Measurements from ENCODE around the gene MARVELD3. TPM values are rescaled to one million over a fixed set of nuclear protein-coding genes. Genes with fewer than 3 reads are reported as not detected.
"Not testable (repeated sequence)": the region's sequence is repeated elsewhere in the genome, so short reads cannot be mapped to it uniquely, and the experiment has no call there.

MARVELD3 gene
- 10 to 100 TPM; 29.5 to 96.6 (median 40.6) TPM for polyA plus RNA-seq
- long read RNA-seq, donor 1: 0 reads
- long read RNA-seq, donor 2, transcript MARVELD3-202 (3 exons, 2,214 nt): major isoform, 11 of 28 reads
- long read RNA-seq, donor 2, partial matches to known transcripts: 13 of 28 reads
- long read RNA-seq, donor 2, other reads (novel, unspliced or antisense): 0 of 28 reads
- long read RNA-seq, donor 3, transcript MARVELD3-202 (3 exons, 2,214 nt): major isoform, 9 of 17 reads
- long read RNA-seq, donor 3, partial matches to known transcripts: 0 of 17 reads
- long read RNA-seq, donor 3, other reads (novel, unspliced or antisense): 0 of 17 reads
- long read RNA-seq, donor 4, partial matches to known transcripts: 0 of 1 reads
- long read RNA-seq, donor 4, other reads (novel, unspliced or antisense): 0 of 1 reads
- long read RNA-seq, donor 5, transcript MARVELD3-202 (3 exons, 2,214 nt): major isoform, 8 of 12 reads
- long read RNA-seq, donor 5, partial matches to known transcripts: 0 of 12 reads
- long read RNA-seq, donor 5, other reads (novel, unspliced or antisense): 0 of 12 reads
- long read RNA-seq, donor 6, transcript MARVELD3-202 (3 exons, 2,214 nt): major isoform, 8 of 36 reads
- long read RNA-seq, donor 6, transcript MARVELD3-201 (3 exons, 2,912 nt): major isoform, 8 of 36 reads
- long read RNA-seq, donor 6, partial matches to known transcripts: 17 of 36 reads
- long read RNA-seq, donor 6, other reads (novel, unspliced or antisense): 0 of 36 reads
- long read RNA-seq, donor 7: 0 reads
- long read RNA-seq, donor 8, partial matches to known transcripts: 0 of 1 reads
- long read RNA-seq, donor 8, other reads (novel, unspliced or antisense): 0 of 1 reads
- long read RNA-seq, donor 9, transcript MARVELD3-202 (3 exons, 2,214 nt): major isoform, 6 of 10 reads
- long read RNA-seq, donor 9, partial matches to known transcripts: 0 of 10 reads
- long read RNA-seq, donor 9, other reads (novel, unspliced or antisense): 0 of 10 reads
- long read RNA-seq, donor 10, transcript MARVELD3-202 (3 exons, 2,214 nt): major isoform, 8 of 14 reads
- long read RNA-seq, donor 10, transcript MARVELD3-201 (3 exons, 2,912 nt): minor isoform, 5 of 14 reads
- long read RNA-seq, donor 10, partial matches to known transcripts: 0 of 14 reads
- long read RNA-seq, donor 10, other reads (novel, unspliced or antisense): 0 of 14 reads

DNA sequence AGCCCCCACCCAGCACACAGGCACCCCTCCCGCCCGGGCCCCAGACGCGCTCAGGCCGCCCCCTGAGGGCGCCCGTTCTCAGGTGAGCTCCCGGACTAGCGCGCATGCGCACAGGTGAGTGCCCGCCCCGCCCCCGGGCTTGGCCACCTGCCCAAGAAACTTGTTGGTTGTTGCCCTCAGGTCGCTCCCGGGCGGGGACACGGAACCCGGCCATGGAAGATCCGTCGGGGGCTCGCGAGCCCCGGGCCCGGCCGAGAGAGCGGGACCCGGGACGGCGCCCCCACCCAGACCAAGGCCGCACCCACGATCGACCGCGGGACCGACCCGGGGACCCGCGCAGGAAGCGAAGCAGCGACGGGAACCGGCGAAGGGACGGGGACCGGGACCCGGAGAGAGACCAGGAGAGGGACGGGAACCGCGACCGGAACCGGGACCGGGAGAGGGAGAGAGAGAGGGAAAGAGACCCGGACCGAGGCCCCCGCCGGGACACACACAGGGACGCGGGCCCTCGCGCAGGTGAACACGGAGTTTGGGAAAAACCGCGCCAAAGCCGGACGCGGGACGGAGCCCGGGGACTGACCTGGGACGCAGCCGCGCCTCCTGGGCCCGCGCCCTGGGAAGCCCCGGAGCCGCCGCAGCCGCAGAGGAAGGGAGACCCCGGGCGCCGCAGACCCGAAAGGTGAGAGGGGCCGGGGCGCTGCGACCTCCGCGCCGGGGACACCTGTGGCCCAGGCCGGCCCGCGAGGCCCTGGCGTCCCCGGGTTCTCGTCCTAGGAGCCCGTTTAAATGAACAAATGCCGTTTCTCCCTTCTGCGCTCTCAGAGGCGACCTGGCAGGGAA is at the start of gene MARVELD3:
TSS of gene MARVELD3 (plus strand) at position 167 of the 840 bp plus-strand sequence. CDS start at position 213, 46 bp downstream.
- peak; percentile 89 to 97 for DNase-seq
- 1 to 3% (median 2%) methylated on average over 63 to 98 of the region's 98 CpGs for WGBS, 3 donors
- FAIRE-seq: no peak
- H3K4me1 ChIP-seq (ENCODE audit: control insufficient read depth in 3 of 3, insufficient read depth in 2 of 3, low read depth in 1 of 3, low read length in 2 of 3): peaks cover 2 to 13% (median 5%) of the 10 kb centered on the region in 3 donors
- peaks cover 0 to 5% (median 5%) of the 10 kb centered on the region in 3 donors for H3K27me3 ChIP-seq (ENCODE audit: control insufficient read depth in 3 of 3, insufficient read depth in 3 of 3, low read length in 3 of 3)
- H3K36me3 ChIP-seq (ENCODE audit: control insufficient read depth in 3 of 3, insufficient read depth in 2 of 3, low read depth in 1 of 3, low read length in 3 of 3): peaks cover 0 to 29% (median 2%) of the 10 kb centered on the region in 3 donors
- no peaks in the 10 kb centered on the region for H3K9me3 ChIP-seq (ENCODE audit: control insufficient read depth in 2 of 2, insufficient read depth in 1 of 2, low read depth in 1 of 2, low read length in 1 of 2)
- H3K27ac ChIP-seq (ENCODE audit: low read depth in 1 of 3, low read length in 2 of 3): peak within 1 kb of the TSS; percentile 83 to 97 (median 95)
- H3K4me3 ChIP-seq (ENCODE audit: low read depth in 1 of 3, low read length in 3 of 3): peak within 1 kb of the TSS; percentile 56 to 94 (median 84)

DNA sequence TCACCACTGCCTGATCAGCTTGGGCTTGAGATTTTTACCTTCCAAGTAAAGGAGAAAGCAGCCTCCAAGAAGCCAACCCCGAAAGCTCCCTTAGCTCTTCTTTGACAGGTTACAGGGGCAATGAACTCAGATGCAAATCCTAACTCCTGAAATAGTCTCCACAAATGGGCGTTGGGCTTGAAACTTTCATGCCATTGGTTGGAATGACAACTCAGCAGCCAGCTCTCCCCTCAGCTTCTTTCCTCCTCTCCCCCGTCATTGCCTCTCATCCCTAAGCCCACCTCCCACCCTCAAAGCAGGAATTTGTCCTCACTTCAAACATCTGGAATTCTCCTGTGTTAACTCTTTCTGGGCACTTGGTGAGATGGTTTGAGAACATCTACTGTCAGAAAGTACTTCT is 49.0 kb upstream of the MARVELD3 start, which contains the start of gene TAT:
TSS of gene TAT (minus strand) at position 122 of the 400 bp plus-strand sequence. CDS start 677 bp downstream, outside the sequence.
- Histone ChIP-seq H3K9me3 (ENCODE audit: control insufficient read depth in 2 of 2, insufficient read depth in 1 of 2, low read depth in 1 of 2, low read length in 1 of 2) (no peaks in the 10 kb centered on the region), H3K27ac (ENCODE audit: low read depth in 1 of 3, low read length in 2 of 3) (no peak within 1 kb of the TSS), H3K4me1 (ENCODE audit: control insufficient read depth in 3 of 3, insufficient read depth in 2 of 3, low read depth in 1 of 3, low read length in 2 of 3) (peaks cover 0 to 11% (median under 1%) of the 10 kb centered on the region in 3 donors), H3K4me3 (ENCODE audit: low read depth in 1 of 3, low read length in 3 of 3) (no peak within 1 kb of the TSS), H3K27me3 (ENCODE audit: control insufficient read depth in 3 of 3, insufficient read depth in 3 of 3, low read length in 3 of 3) (peaks cover 0 to 7% (median 5%) of the 10 kb centered on the region in 3 donors), H3K36me3 (ENCODE audit: control insufficient read depth in 3 of 3, insufficient read depth in 2 of 3, low read depth in 1 of 3, low read length in 3 of 3) (no peaks in the 10 kb centered on the region)
- no peak for FAIRE-seq
- no peak for DNase-seq
- 29 to 37% (median 33%) methylated on average over 3 of the region's 3 CpGs for WGBS, 3 donors

DNA sequence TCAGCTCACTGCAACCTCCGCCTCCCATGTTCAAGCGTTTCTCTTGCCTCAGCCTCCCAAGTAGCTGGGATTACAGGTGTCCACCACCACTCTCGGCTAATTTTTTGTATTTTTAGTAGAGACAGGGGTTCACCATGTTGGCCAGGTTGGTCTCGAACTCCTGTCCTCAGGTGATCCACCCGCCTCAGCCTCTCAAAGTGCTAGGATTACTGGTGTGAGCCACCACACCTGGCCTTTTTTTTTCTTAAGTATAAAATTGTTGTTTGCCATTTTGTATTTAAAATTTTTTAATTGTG is 43.5 kb upstream of the MARVELD3 start:
- H3K27ac ChIP-seq (ENCODE audit: low read depth in 1 of 3, low read length in 2 of 3); FAIRE-seq: not testable (repeated sequence)

DNA sequence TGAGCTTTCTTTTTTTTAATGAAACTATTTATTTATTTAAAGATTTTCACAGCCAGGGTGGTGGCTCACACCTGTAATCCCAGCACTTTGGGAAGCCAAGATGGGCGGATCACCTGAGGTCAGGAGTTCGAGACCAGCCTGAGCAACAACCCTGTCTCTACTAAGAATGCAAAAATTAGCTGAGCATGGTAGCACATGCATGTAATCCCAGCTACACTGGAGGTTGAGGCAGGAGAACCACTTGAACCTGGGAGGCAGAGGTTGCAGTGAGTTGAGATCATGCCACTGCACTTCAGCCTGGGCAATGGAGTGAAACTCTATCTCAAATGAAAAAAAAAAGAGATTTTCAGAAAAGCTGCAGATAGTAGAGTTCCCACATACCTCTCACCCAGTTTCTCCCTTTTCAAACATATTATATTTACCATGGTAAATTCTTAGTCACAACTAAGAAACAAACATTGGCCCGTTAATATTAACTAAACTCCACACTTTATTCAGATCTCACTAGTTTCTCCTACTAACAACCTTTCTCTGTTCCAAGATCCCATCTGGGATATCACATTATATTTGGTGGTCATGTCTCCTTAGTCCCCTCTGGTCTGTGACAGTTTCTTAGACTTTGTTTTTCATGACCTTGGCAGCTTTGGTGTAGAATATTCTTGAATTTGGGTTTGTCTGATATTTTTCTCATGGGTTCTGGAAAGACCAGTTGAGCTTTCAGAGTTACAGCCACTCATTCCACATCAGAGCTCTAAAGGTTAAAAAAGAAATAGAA is 41.3 kb upstream of the MARVELD3 start:
- WGBS, 3 donors: 60 to 87% (median 72%) methylated on average over 3 of the region's 3 CpGs
- no peak for FAIRE-seq
- Histone ChIP-seq H3K27me3 (ENCODE audit: control insufficient read depth in 3 of 3, insufficient read depth in 3 of 3, low read length in 3 of 3) (peaks cover 0 to 4% (median 0%) of the 10 kb centered on the region in 3 donors), H3K27ac (ENCODE audit: low read depth in 1 of 3, low read length in 2 of 3) (no peak overlapping the region), H3K4me1 (ENCODE audit: control insufficient read depth in 3 of 3, insufficient read depth in 2 of 3, low read depth in 1 of 3, low read length in 2 of 3) (no peaks in the 10 kb centered on the region), H3K9me3 (ENCODE audit: control insufficient read depth in 2 of 2, insufficient read depth in 1 of 2, low read depth in 1 of 2, low read length in 1 of 2) (no peaks in the 10 kb centered on the region), H3K36me3 (ENCODE audit: control insufficient read depth in 3 of 3, insufficient read depth in 2 of 3, low read depth in 1 of 3, low read length in 3 of 3) (no peaks in the 10 kb centered on the region), H3K4me3 (ENCODE audit: low read depth in 1 of 3, low read length in 3 of 3) (no peak overlapping the region)
- DNase-seq: no peak

More for the DNA sequence above, 43.5 kb upstream of the MARVELD3 start:
- H3K27me3 ChIP-seq (ENCODE audit: control insufficient read depth in 3 of 3, insufficient read depth in 3 of 3, low read length in 3 of 3); H3K4me1 ChIP-seq (ENCODE audit: control insufficient read depth in 3 of 3, insufficient read depth in 2 of 3, low read depth in 1 of 3, low read length in 2 of 3); H3K9me3 ChIP-seq (ENCODE audit: control insufficient read depth in 2 of 2, insufficient read depth in 1 of 2, low read depth in 1 of 2, low read length in 1 of 2); H3K4me3 ChIP-seq (ENCODE audit: low read depth in 1 of 3, low read length in 3 of 3); DNase-seq; H3K36me3 ChIP-seq (ENCODE audit: control insufficient read depth in 3 of 3, insufficient read depth in 2 of 3, low read depth in 1 of 3, low read length in 3 of 3): not testable (repeated sequence)
- 89 to 91% (median 90%) methylated on average over 5 of the region's 5 CpGs for WGBS, 3 donors

DNA sequence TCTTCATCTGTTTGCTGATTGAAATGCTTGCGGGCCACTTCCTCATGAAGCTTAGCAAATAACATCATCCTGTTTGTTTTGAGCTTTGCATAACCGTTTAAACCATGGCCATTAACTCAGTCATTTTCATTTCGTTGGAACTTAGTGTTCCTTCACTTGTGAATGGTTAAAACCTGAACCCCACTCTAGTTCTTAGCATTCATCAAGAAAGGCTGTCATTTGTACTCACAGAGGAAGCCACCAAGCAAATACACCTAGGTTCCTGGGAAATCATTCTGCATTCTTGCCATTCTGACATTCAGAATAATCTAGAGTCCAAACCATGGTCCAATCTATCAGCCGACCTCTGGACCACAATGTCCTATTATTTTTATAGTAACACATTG is 40.7 kb upstream of the MARVELD3 start:
- Histone ChIP-seq H3K27me3 (ENCODE audit: control insufficient read depth in 3 of 3, insufficient read depth in 3 of 3, low read length in 3 of 3) (peaks cover 0 to 4% (median 0%) of the 10 kb centered on the region in 3 donors), H3K4me1 (ENCODE audit: control insufficient read depth in 3 of 3, insufficient read depth in 2 of 3, low read depth in 1 of 3, low read length in 2 of 3) (no peaks in the 10 kb centered on the region), H3K27ac (ENCODE audit: low read depth in 1 of 3, low read length in 2 of 3) (no peak overlapping the region), H3K9me3 (ENCODE audit: control insufficient read depth in 2 of 2, insufficient read depth in 1 of 2, low read depth in 1 of 2, low read length in 1 of 2) (no peaks in the 10 kb centered on the region), H3K4me3 (ENCODE audit: low read depth in 1 of 3, low read length in 3 of 3) (no peak overlapping the region), H3K36me3 (ENCODE audit: control insufficient read depth in 3 of 3, insufficient read depth in 2 of 3, low read depth in 1 of 3, low read length in 3 of 3) (no peaks in the 10 kb centered on the region)
- 18 to 45% (median 24%) methylated on average over 4 of the region's 4 CpGs for WGBS, 3 donors
- FAIRE-seq: no peak
- no peak for DNase-seq

DNA sequence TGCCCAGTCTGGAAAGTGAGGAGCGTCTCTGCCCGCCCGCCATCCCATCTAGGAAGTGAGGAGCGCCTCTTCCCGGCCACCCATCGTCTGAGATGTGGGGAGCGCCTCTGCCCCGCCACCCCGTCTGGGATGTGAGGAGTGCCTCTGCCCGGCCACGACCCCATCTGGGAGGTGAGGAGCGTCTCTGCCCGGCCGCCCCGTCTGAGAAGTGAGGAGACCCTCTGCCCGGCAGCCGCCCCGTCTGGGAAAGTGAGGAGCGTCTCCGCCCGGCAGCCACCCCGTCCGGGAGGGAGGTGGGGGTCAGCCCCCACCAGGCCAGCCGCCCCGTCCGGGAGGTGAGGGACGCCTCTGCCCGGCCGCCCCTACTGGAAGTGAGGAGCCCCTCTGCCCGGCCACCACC is 36.6 kb upstream of the MARVELD3 start:
- not testable (repeated sequence) for H3K4me3 ChIP-seq (ENCODE audit: low read depth in 1 of 3, low read length in 3 of 3); H3K4me1 ChIP-seq (ENCODE audit: control insufficient read depth in 3 of 3, insufficient read depth in 2 of 3, low read depth in 1 of 3, low read length in 2 of 3); H3K27ac ChIP-seq (ENCODE audit: low read depth in 1 of 3, low read length in 2 of 3); H3K27me3 ChIP-seq (ENCODE audit: control insufficient read depth in 3 of 3, insufficient read depth in 3 of 3, low read length in 3 of 3); DNase-seq; FAIRE-seq; H3K9me3 ChIP-seq (ENCODE audit: control insufficient read depth in 2 of 2, insufficient read depth in 1 of 2, low read depth in 1 of 2, low read length in 1 of 2); H3K36me3 ChIP-seq (ENCODE audit: control insufficient read depth in 3 of 3, insufficient read depth in 2 of 3, low read depth in 1 of 3, low read length in 3 of 3)
- 93 to 94% (median 93%) methylated on average over 18 to 30 of the region's 30 CpGs for WGBS, 3 donors

DNA sequence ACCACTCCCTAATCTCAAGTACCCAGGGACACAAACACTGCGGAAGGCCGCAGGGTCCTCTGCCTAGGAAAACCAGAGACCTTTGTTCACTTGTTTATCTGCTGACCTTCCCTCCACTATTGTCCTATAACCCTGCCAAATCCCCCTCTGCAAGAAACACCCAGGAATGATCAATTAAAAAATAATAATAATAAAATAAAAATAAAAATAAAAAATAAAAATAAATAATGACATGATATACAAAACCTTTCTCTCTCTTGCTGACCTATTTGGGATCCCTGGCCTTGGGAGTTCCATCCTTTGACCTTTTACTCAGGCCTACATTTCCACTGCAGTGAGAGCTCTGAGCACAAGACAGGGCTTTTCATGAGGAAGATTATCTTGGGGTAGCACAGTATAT is 35.9 kb upstream of the MARVELD3 start:
- WGBS, 3 donors: no CpG with 5 or more reads among the region's 2 CpGs
- DNase-seq; H3K4me1 ChIP-seq (ENCODE audit: control insufficient read depth in 3 of 3, insufficient read depth in 2 of 3, low read depth in 1 of 3, low read length in 2 of 3); H3K27ac ChIP-seq (ENCODE audit: low read depth in 1 of 3, low read length in 2 of 3); H3K27me3 ChIP-seq (ENCODE audit: control insufficient read depth in 3 of 3, insufficient read depth in 3 of 3, low read length in 3 of 3); H3K9me3 ChIP-seq (ENCODE audit: control insufficient read depth in 2 of 2, insufficient read depth in 1 of 2, low read depth in 1 of 2, low read length in 1 of 2); H3K36me3 ChIP-seq (ENCODE audit: control insufficient read depth in 3 of 3, insufficient read depth in 2 of 3, low read depth in 1 of 3, low read length in 3 of 3); FAIRE-seq; H3K4me3 ChIP-seq (ENCODE audit: low read depth in 1 of 3, low read length in 3 of 3): not testable (repeated sequence)

Measured in small intestine (tissue), 16 donors.